ENCODE measurements around the gene TINAGL1. TPM values are rescaled to one million over a fixed set of nuclear protein-coding genes. Genes with fewer than 3 reads are reported as not detected.

The TINAGL1 gene
- total and polyA plus RNA-seq, 12 donors = 139 to 336 (median 203) TPM

- H3K27me3 ChIP-seq = peaks cover 0 to 31% (median 10%) of the 10 kb centered on the region in 7 donors
- DNase-seq (no peak), ATAC-seq (peak in 1 of 8 donors; percentile 18)
- H3K4me3 ChIP-seq = no peak overlapping the region
- H3K36me3 ChIP-seq = no peaks in the 10 kb centered on the region
- TF ChIP-seq, protein P1, sequence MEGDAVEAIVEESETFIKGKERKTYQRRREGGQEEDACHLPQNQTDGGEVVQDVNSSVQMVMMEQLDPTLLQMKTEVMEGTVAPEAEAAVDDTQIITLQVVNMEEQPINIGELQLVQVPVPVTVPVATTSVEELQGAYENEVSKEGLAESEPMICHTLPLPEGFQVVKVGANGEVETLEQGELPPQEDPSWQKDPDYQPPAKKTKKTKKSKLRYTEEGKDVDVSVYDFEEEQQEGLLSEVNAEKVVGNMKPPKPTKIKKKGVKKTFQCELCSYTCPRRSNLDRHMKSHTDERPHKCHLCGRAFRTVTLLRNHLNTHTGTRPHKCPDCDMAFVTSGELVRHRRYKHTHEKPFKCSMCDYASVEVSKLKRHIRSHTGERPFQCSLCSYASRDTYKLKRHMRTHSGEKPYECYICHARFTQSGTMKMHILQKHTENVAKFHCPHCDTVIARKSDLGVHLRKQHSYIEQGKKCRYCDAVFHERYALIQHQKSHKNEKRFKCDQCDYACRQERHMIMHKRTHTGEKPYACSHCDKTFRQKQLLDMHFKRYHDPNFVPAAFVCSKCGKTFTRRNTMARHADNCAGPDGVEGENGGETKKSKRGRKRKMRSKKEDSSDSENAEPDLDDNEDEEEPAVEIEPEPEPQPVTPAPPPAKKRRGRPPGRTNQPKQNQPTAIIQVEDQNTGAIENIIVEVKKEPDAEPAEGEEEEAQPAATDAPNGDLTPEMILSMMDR (IDR thresholded peaks at IDR 0.05) = no peak
- H3K4me1 ChIP-seq = peaks cover 6 to 37% (median 27%) of the 10 kb centered on the region in 9 donors
- H3K9me3 ChIP-seq = no peaks in the 10 kb centered on the region
- intact Hi-C loops (cut with DNase I) = loop anchor here in 1 of 10 donors (1.0 kb wide), 1 partner anchor 55 kb away; no protein-coding TSS in a partner anchor
- WGBS, 2 donors = 77 to 81% methylated on average over 23 of the region's 23 CpGs
- H3K27ac ChIP-seq = no peak overlapping the region
These were observed 42.9 kb downstream of the TINAGL1 start for GRCh38 chr1:31618916-31619846.

- Histone ChIP-seq H3K4me1 (peaks cover 6 to 33% (median 28%) of the 10 kb centered on the region in 9 donors), H3K27me3 (peaks cover 0 to 31% (median 10%) of the 10 kb centered on the region in 7 donors), H3K9me3 (no peaks in the 10 kb centered on the region), H3K27ac (peak overlapping the region in 1 of 10 donors; percentile 39), H3K36me3 (no peaks in the 10 kb centered on the region), H3K4me3 (no peak overlapping the region)
- TF ChIP-seq, protein P1 (IDR thresholded peaks at IDR 0.05) = no peak
- 94 to 97% methylated on average over 20 of the region's 20 CpGs for WGBS, 2 donors
- ATAC-seq = no peak
- no peak for DNase-seq
- intact Hi-C loops (cut with DNase I) = loop anchor here in 1 of 10 donors (5.0 kb wide), 1 partner anchor 59 kb away; no protein-coding TSS in a partner anchor
These were observed 44.5 kb downstream of the TINAGL1 start for GRCh38 chr1:31620631-31621497.

GRCh38 chr1:31621498-31621820, 45.1 kb downstream of the TINAGL1 start:
- DNase-seq = no peak
- peak overlapping the region in 3 of 10 donors; percentile 39 to 58 (median 51) for H3K27ac ChIP-seq
- ATAC-seq = no peak
- 94 to 97% methylated on average over 5 of the region's 5 CpGs for WGBS, 2 donors
- H3K9me3 ChIP-seq = no peaks in the 10 kb centered on the region
- no peak overlapping the region for H3K4me3 ChIP-seq
- peaks cover 10 to 39% (median 29%) of the 10 kb centered on the region in 9 donors for H3K4me1 ChIP-seq
- intact Hi-C loops (cut with DNase I) = loop anchor here in 1 of 10 donors (5.0 kb wide), 1 partner anchor 59 kb away; no protein-coding TSS in a partner anchor
- TF ChIP-seq, protein P1 (IDR thresholded peaks at IDR 0.05) = no peak
- H3K27me3 ChIP-seq = peaks cover 0 to 27% (median 10%) of the 10 kb centered on the region in 7 donors
- H3K36me3 ChIP-seq = no peaks in the 10 kb centered on the region

All from heart right ventricle (tissue), 16 donors.